ENCODE measurements around the gene HIVEP2. TPM values are rescaled to one million over a fixed set of nuclear protein-coding genes. Genes with fewer than 3 reads are reported as not detected.

The HIVEP2 gene
- total and polyA plus RNA-seq, 9 donors, result 8.4 to 58.9 (median 32.1) TPM

DNA sequence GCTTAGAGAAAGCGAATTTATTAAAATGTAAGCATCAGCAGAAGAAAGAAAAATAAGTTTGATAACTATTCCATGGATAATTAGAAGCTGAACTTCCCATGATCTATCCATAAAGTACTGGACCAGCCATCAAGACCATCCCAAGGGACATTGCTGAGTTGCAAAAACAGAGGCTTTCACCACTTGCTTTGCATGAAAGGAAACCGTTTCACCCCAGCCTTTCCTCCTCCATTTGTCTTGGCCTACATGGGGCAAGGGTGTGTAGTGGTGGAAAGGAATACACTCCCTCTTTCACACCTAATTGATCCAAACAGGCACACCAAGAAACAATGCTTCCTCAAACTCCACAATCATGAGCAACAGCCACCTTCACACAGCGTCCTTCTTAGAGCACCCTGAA is 10.4 kb downstream of the HIVEP2 start:
- Histone ChIP-seq H3K9me3 (no peaks in the 10 kb centered on the region), H3K27me3 (no peaks in the 10 kb centered on the region), H3K36me3 (no peaks in the 10 kb centered on the region), H3K4me1 (ENCODE audit: insufficient read depth) (no peaks in the 10 kb centered on the region), H3K27ac (no peak overlapping the region), H3K4me3 (no peak overlapping the region)
- DNase-seq, result no peak
- intact Hi-C loops (cut with DNase I), result no loop called here
- 77 to 92% (median 87%) methylated on average over 3 of the region's 3 CpGs for WGBS, 3 donors
- TF ChIP-seq, protein P1, sequence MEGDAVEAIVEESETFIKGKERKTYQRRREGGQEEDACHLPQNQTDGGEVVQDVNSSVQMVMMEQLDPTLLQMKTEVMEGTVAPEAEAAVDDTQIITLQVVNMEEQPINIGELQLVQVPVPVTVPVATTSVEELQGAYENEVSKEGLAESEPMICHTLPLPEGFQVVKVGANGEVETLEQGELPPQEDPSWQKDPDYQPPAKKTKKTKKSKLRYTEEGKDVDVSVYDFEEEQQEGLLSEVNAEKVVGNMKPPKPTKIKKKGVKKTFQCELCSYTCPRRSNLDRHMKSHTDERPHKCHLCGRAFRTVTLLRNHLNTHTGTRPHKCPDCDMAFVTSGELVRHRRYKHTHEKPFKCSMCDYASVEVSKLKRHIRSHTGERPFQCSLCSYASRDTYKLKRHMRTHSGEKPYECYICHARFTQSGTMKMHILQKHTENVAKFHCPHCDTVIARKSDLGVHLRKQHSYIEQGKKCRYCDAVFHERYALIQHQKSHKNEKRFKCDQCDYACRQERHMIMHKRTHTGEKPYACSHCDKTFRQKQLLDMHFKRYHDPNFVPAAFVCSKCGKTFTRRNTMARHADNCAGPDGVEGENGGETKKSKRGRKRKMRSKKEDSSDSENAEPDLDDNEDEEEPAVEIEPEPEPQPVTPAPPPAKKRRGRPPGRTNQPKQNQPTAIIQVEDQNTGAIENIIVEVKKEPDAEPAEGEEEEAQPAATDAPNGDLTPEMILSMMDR (IDR thresholded peaks at IDR 0.05), result no peak
- TF ChIP-seq EP300 (IDR thresholded peaks at IDR 0.05) (no peak), POLR2A (IDR thresholded peaks at IDR 0.05) (no peak)

DNA sequence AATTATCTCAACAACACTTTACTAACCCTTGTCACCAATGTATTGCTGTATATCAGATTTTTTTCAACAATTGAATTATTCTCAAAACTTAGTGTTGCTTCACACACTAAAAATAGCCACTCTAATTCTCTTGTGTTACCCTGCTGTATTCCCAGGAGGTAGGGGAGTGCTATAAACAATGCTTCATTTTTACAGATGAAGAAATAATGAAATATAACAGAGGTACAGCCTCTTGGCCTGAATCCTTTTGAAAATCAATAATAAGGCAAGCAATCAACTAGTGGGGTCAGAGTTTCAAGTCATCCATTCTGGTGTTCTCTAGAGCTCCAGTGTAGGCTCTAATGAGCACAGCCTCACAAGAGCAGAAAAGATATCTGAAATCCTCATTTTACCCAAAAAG is 10.9 kb downstream of the HIVEP2 start:
- intact Hi-C loops (cut with DNase I), result no loop called here
- TF ChIP-seq POLR2A (IDR thresholded peaks at IDR 0.05) (no peak), EP300 (IDR thresholded peaks at IDR 0.05) (no peak)
- TF ChIP-seq, protein P1 (IDR thresholded peaks at IDR 0.05), result no peak
- Histone ChIP-seq H3K27ac (no peak overlapping the region), H3K4me3 (no peak overlapping the region), H3K36me3 (no peaks in the 10 kb centered on the region), H3K4me1 (ENCODE audit: insufficient read depth) (no peaks in the 10 kb centered on the region), H3K27me3 (no peaks in the 10 kb centered on the region), H3K9me3 (no peaks in the 10 kb centered on the region)
- DNase-seq, result no peak

DNA sequence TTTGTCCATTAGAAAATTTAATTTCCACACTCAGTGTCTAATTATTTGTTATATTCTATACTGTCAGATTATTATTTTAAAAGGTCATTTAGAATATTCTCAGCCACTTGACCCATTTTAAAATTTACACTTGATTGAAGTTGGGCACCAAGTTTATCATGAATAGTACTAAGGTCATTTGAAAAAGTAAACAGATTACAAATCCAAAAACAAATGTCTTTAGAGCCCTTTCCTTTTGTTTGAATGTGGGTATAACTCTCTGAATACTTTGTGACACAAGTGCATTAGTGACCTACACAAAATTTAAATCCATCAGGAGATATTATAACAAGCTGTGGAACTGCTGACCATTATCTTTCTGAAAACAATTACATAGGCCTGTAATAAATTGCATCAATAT is 11.3 kb downstream of the HIVEP2 start:
- TF ChIP-seq EP300 (IDR thresholded peaks at IDR 0.05), result no peak
- TF ChIP-seq POLR2A (IDR thresholded peaks at IDR 0.05), result no peak
- TF ChIP-seq, protein P1 (IDR thresholded peaks at IDR 0.05), result no peak
- Histone ChIP-seq H3K4me1 (ENCODE audit: insufficient read depth) (no peaks in the 10 kb centered on the region), H3K27ac (no peak overlapping the region), H3K9me3 (no peaks in the 10 kb centered on the region), H3K4me3 (no peak overlapping the region), H3K27me3 (no peaks in the 10 kb centered on the region), H3K36me3 (no peaks in the 10 kb centered on the region)
- DNase-seq, result no peak
- intact Hi-C loops (cut with DNase I), result no loop called here

- Histone ChIP-seq H3K27ac (no peak overlapping the region), H3K4me3 (no peak overlapping the region), H3K36me3 (no peaks in the 10 kb centered on the region), H3K27me3 (no peaks in the 10 kb centered on the region), H3K9me3 (no peaks in the 10 kb centered on the region), H3K4me1 (ENCODE audit: insufficient read depth) (no peaks in the 10 kb centered on the region)
- TF ChIP-seq EP300 (IDR thresholded peaks at IDR 0.05) (no peak), POLR2A (IDR thresholded peaks at IDR 0.05) (no peak)
- TF ChIP-seq, protein P1 (IDR thresholded peaks at IDR 0.05), result no peak
- 86 to 91% (median 89%) methylated on average over 2 of the region's 2 CpGs for WGBS, 3 donors
- no peak for DNase-seq
- intact Hi-C loops (cut with DNase I), result no loop called here
Measured at GRCh38 chr6:142932889-142933288, 12.1 kb downstream of the HIVEP2 start.
